HEK293 (cell line): Measurements from ENCODE around the gene CD300LB.

Experiments used
- CTCF ChIA-PET: fragments of 350-600 bp; formaldehyde crosslinking; extraction: SDS; loops from one replicate; lab custom pipeline; 2021; ENCODE audit warnings: antibody characterized with exemption; lab: Yijun Ruan, JAX
- POLR2A ChIA-PET: fragments of 300-600 bp; formaldehyde crosslinking; extraction: SDS; loops from one replicate; lab custom pipeline; 2020; ENCODE audit warnings: antibody characterized with exemption, inconsistent platforms; lab: Yijun Ruan, JAX
- H3K27ac ChIP-seq: fragments of 200-500 bp; sonication (Bioruptor generic); 2 replicates; pipeline ENCODE4 v1.5.1; 2014; ENCODE audit warnings: low read depth, low read length, control low read depth, inconsistent platforms; ENCODE audit errors: extremely low read depth
- H3K36me3 ChIP-seq, 2 experiments: fragments of 200-500 bp in 1 of 2; sonication (Bioruptor generic) in 1 of 2; 1 replicate in 1 of 2; 2 replicates in 1 of 2; pipeline ENCODE4 v1.5.1; 2014 to 2017; ENCODE audit warnings: inconsistent platforms in 2 of 2, low read length in 2 of 2; ENCODE audit not compliant: control insufficient read depth in 2 of 2, insufficient read depth in 1 of 2
- H3K4me1 ChIP-seq: fragments of 200-500 bp; sonication (Bioruptor generic); 2 replicates; pipeline ENCODE4 v1.5.1; 2014; ENCODE audit warnings: mild to moderate bottlenecking, low read length, inconsistent platforms; ENCODE audit not compliant: control insufficient read depth, insufficient read depth
- H3K4me3 ChIP-seq: 2 replicates; pipeline ENCODE4 v1.5.1; 2011; ENCODE audit warnings: low read depth, mild to moderate bottlenecking, control low read depth, low read length, moderate library complexity
- H3K9me3 ChIP-seq: fragments of 200-500 bp; sonication (Bioruptor generic); 2 replicates; pipeline ENCODE4 v1.5.1; 2014; ENCODE audit warnings: low read depth, low read length, inconsistent platforms; ENCODE audit not compliant: control insufficient read depth, insufficient read depth
- GLIS1 ChIP-seq: fragments of 450-650 bp; formaldehyde crosslinking; IDR thresholded peaks from 2 replicates; pipeline ENCODE4 v1.5.1; 2016; ENCODE audit warnings: missing biosample characterization, missing genetic modification characterization
- KLF17 ChIP-seq: fragments of 450-650 bp; formaldehyde crosslinking; IDR thresholded peaks from 2 replicates; pipeline ENCODE4 v1.5.1; 2016; ENCODE audit warnings: missing biosample characterization, missing genetic modification characterization
- KLF8 ChIP-seq: fragments of 450-650 bp; formaldehyde crosslinking; IDR thresholded peaks from 2 replicates; pipeline ENCODE4 v1.5.1; 2016; ENCODE audit warnings: missing biosample characterization, missing genetic modification characterization
- OSR2 ChIP-seq: fragments of 450-650 bp; formaldehyde crosslinking; IDR thresholded peaks from 2 replicates; pipeline ENCODE4 v1.5.1; 2016; ENCODE audit warnings: missing biosample characterization, missing genetic modification characterization
- REST ChIP-seq: fragments of 450-650 bp; formaldehyde crosslinking; IDR thresholded peaks from 2 replicates; pipeline ENCODE4 v1.5.1; 2016; ENCODE audit warnings: missing biosample characterization, missing genetic modification characterization
- SP2 ChIP-seq: fragments of 450-650 bp; formaldehyde crosslinking; IDR thresholded peaks from 2 replicates; pipeline ENCODE4 v1.5.1; 2016; ENCODE audit warnings: missing biosample characterization, missing genetic modification characterization
- TSHZ1 ChIP-seq: fragments of 450-650 bp; formaldehyde crosslinking; IDR thresholded peaks from 2 replicates; pipeline ENCODE4 v1.5.1; 2016; ENCODE audit warnings: missing biosample characterization, missing genetic modification characterization, borderline replicate concordance
- ZNF157 ChIP-seq: fragments of 450-650 bp; formaldehyde crosslinking; IDR thresholded peaks from 2 replicates; pipeline ENCODE4 v1.5.1; 2016; ENCODE audit warnings: missing biosample characterization, missing genetic modification characterization
- ZNF518A ChIP-seq: fragments of 450-650 bp; formaldehyde crosslinking; conservative IDR thresholded peaks from 2 replicates; pipeline ENCODE4 v1.5.1; 2016; ENCODE audit warnings: low read depth, missing biosample characterization, missing genetic modification characterization
- ZNF530 ChIP-seq: fragments of 450-650 bp; formaldehyde crosslinking; IDR thresholded peaks from 2 replicates; pipeline ENCODE4 v1.5.1; 2016; ENCODE audit warnings: low read depth, missing biosample characterization, missing genetic modification characterization
- ZNF548 ChIP-seq: fragments of 450-650 bp; formaldehyde crosslinking; IDR thresholded peaks from 2 replicates; pipeline ENCODE4 v1.5.1; 2016; ENCODE audit warnings: missing biosample characterization, missing genetic modification characterization
- ZNF560 ChIP-seq: fragments of 450-650 bp; formaldehyde crosslinking; IDR thresholded peaks from 2 replicates; pipeline ENCODE4 v1.5.1; 2017; ENCODE audit warnings: missing biosample characterization, missing genetic modification characterization, borderline replicate concordance
- ZNF701 ChIP-seq: fragments of 450-650 bp; formaldehyde crosslinking; IDR thresholded peaks from 2 replicates; pipeline ENCODE4 v1.5.1; 2016; ENCODE audit warnings: missing biosample characterization, missing genetic modification characterization
- ZSCAN5A ChIP-seq: fragments of 450-650 bp; formaldehyde crosslinking; IDR thresholded peaks from 2 replicates; pipeline ENCODE4 v1.5.1; 2016; ENCODE audit warnings: missing biosample characterization, missing genetic modification characterization

Gene CD300LB

GRCh38 chr17:74474043-74474792 lies 57.1 kb downstream of the CD300LB start:
- TF ChIP-seq REST (tag by site-specific recombination) = no peak
- no peak for TF ChIP-seq SP2 (tag by site-specific recombination)
- TF ChIP-seq ZSCAN5A (tag by site-specific recombination) = no peak
- no peak for TF ChIP-seq ZNF518A (tag by site-specific recombination)
- TF ChIP-seq, all 188 proteins: peak for 0

GRCh38 chr17:74473294-74473693 lies 58.0 kb downstream of the CD300LB start:
- ChIA-PET CTCF (interaction anchor here (0.7 to 1.0 kb wide), 3 partner anchors 20 to 106 kb away, joined by 3 read pairs; partner anchors contain the start of gene GPR142), POLR2A (no interaction called here)
- TF ChIP-seq ZNF530 = no peak
- TF ChIP-seq OSR2 (tag by site-specific recombination) = no peak
- TF ChIP-seq TSHZ1 (tag by site-specific recombination) = no peak
- no peak for TF ChIP-seq ZNF157 (tag by site-specific recombination)
- no peak for TF ChIP-seq KLF8
- no peak for TF ChIP-seq KLF17
- TF ChIP-seq ZNF548 (tag by site-specific recombination) = no peak
- TF ChIP-seq GLIS1 = no peak
- no peak for TF ChIP-seq ZNF560
- no peak for TF ChIP-seq ZNF701 (tag by site-specific recombination)
- Histone ChIP-seq H3K27ac (no peak overlapping the region), H3K4me1 (no peaks in the 10 kb centered on the region), H3K4me3 (no peak overlapping the region), H3K36me3 (no peaks in the 10 kb centered on the region), H3K9me3 (no peaks in the 10 kb centered on the region)

More at GRCh38 chr17:74474043-74474792, 57.1 kb downstream of the CD300LB start:
- Histone ChIP-seq H3K4me3 (no peak overlapping the region), H3K36me3 (no peaks in the 10 kb centered on the region), H3K4me1 (no peaks in the 10 kb centered on the region), H3K9me3 (no peaks in the 10 kb centered on the region), H3K27ac (no peak overlapping the region)
- ChIA-PET CTCF (interaction anchor here (1.0 kb wide), 1 partner anchor 107 kb away, joined by 3 read pairs; the partner anchor contains the start of gene GPR142), POLR2A (no interaction called here)
